ENCODE measurements around the gene CD99. TPM values are rescaled to one million over a fixed set of nuclear protein-coding genes. Genes with fewer than 3 reads are reported as not detected.
A peak's percentile ranks its signal among the peaks of the same experiment; 100 is the strongest.

Gene CD99
- polyA plus RNA-seq, 1 of the 3 experiments (the other 2 are of a cell fraction), result 346 TPM

GRCh38 chrX:2708021-2708420 is 16.9 kb downstream of the CD99 start:
- no peak overlapping the region for H3K4me3 ChIP-seq (ENCODE audit: low read depth in 2 of 2, low read length in 1 of 2)
- H3K36me3 ChIP-seq (replicated peaks in 1 of 2; ENCODE audit: control insufficient read depth in 1 of 2, insufficient read depth in 2 of 2, low read length in 1 of 2), result peaks cover 0 to 8% of the 10 kb centered on the region in 2 experiments
- H3K9me2 ChIP-seq, result no peaks in the 10 kb centered on the region
- H3K9me3 ChIP-seq, result no peaks in the 10 kb centered on the region
- peaks cover 72% of the 10 kb centered on the region for H3K79me2 ChIP-seq (ENCODE audit: insufficient read depth)
- ChIA-PET POLR2A (no interaction called here), CTCF (no interaction called here)
- peak overlapping the region in 1 of 2 experiments; percentile 90; a peak in 2 of 4 replicates for H3K27ac ChIP-seq (ENCODE audit: low read depth in 2 of 2, low read length in 1 of 2)
- peaks cover 31% of the 10 kb centered on the region for H4K20me1 ChIP-seq (ENCODE audit: insufficient read depth)
- no peak for TF ChIP-seq USF1 (IDR thresholded peaks at IDR 0.05; ENCODE audit: borderline replicate concordance, low read depth)
- no peak for TF ChIP-seq CTCF (IDR thresholded peaks at IDR 0.05)
- no peak for TF ChIP-seq SMC3 (IDR thresholded peaks at IDR 0.05; ENCODE audit: low read depth, low read length)
- no peak for TF ChIP-seq RFX5 (IDR thresholded peaks at IDR 0.05; ENCODE audit: low read length)
- no peak for TF ChIP-seq EZH2phosphoT487 (IDR thresholded peaks at IDR 0.05; ENCODE audit: borderline replicate concordance, low read depth)
- no peak for TF ChIP-seq REST (IDR thresholded peaks at IDR 0.05; ENCODE audit: low read depth, low read length)
- TF ChIP-seq POLR2AphosphoS5 (IDR thresholded peaks at IDR 0.05; ENCODE audit: low read depth, low read length), result no peak
- H3K27me3 ChIP-seq (ENCODE audit: insufficient read depth), result peaks cover 5% of the 10 kb centered on the region; the same call in 1 of the 2 replicates
- peaks cover 5 to 49% of the 10 kb centered on the region in 2 experiments; a peak in 3 of 4 replicates for H3K4me1 ChIP-seq (ENCODE audit: control insufficient read depth in 1 of 2, insufficient read depth in 2 of 2, low read depth in 1 of 2, low read length in 1 of 2)
- WGBS (ENCODE audit: low lambda C conversion rate), result 23% methylated on average over 6 of the region's 6 CpGs
- peak overlapping the region; percentile 78 for H3K4me2 ChIP-seq
- peak overlapping the region; percentile 46; the same call in 1 of the 2 replicates for H3K9ac ChIP-seq
- H2AFZ ChIP-seq (ENCODE audit: low read depth), result no peak overlapping the region
- H3F3A ChIP-seq (replicated peaks; ENCODE audit: insufficient read depth), result peaks cover 42% of the 10 kb centered on the region
- DNase-seq, result no peak

GRCh38 chrX:2708592-2709188 is 17.6 kb downstream of the CD99 start:
- Histone ChIP-seq H3F3A (replicated peaks; ENCODE audit: insufficient read depth) (peaks cover 42% of the 10 kb centered on the region), H3K9me3 (no peaks in the 10 kb centered on the region), H2AFZ (ENCODE audit: low read depth) (no peak overlapping the region), H4K20me1 (ENCODE audit: insufficient read depth) (peaks cover 31% of the 10 kb centered on the region), H3K4me2 (peak overlapping the region; percentile 78; the same call in 1 of the 2 replicates), H3K4me1 (ENCODE audit: control insufficient read depth in 1 of 2, insufficient read depth in 2 of 2, low read depth in 1 of 2, low read length in 1 of 2) (peaks cover 5 to 49% of the 10 kb centered on the region in 2 experiments; a peak in 3 of 4 replicates), H3K36me3 (replicated peaks in 1 of 2; ENCODE audit: control insufficient read depth in 1 of 2, insufficient read depth in 2 of 2, low read length in 1 of 2) (peaks cover 0 to 9% of the 10 kb centered on the region in 2 experiments), H3K9ac (no peak overlapping the region), H3K27ac (ENCODE audit: low read depth in 2 of 2, low read length in 1 of 2) (peak overlapping the region in 1 of 2 experiments; percentile 90; a peak in 1 of 4 replicates), H3K4me3 (ENCODE audit: low read depth in 2 of 2, low read length in 1 of 2) (no peak overlapping the region), H3K79me2 (ENCODE audit: insufficient read depth) (peaks cover 72% of the 10 kb centered on the region), H3K27me3 (ENCODE audit: insufficient read depth) (peaks cover 5% of the 10 kb centered on the region; the same call in 1 of the 2 replicates), H3K9me2 (no peaks in the 10 kb centered on the region)
- ChIA-PET CTCF (no interaction called here), POLR2A (no interaction called here)
- TF ChIP-seq CHD2 (IDR thresholded peaks at IDR 0.05; ENCODE audit: low read length, partially characterized antibody), result no peak
- no peak for TF ChIP-seq MAX (IDR thresholded peaks at IDR 0.05; ENCODE audit: low read depth)
- TF ChIP-seq EZH2phosphoT487 (IDR thresholded peaks at IDR 0.05; ENCODE audit: borderline replicate concordance, low read depth), result no peak
- no peak for DNase-seq
- 73% methylated on average over 10 of the region's 10 CpGs for WGBS (ENCODE audit: low lambda C conversion rate)
